Measurements from ENCODE around the gene LTBP2.

LTBP2 gene

GRCh38 chr14:74495356-74495755, 116.7 kb downstream of the LTBP2 start:
- no peaks in the 10 kb centered on the region for H3K9me3 ChIP-seq (ENCODE audit: low read length)
- no peaks in the 10 kb centered on the region for H3K27me3 ChIP-seq (ENCODE audit: control insufficient read depth in 1 of 2, insufficient read depth in 2 of 2, low read length in 2 of 2)
- H3K4me3 ChIP-seq (ENCODE audit: low read depth in 1 of 2, low read length in 2 of 2) = no peak overlapping the region
- no peak overlapping the region for H3K27ac ChIP-seq (ENCODE audit: low read depth, low read length)
- peaks cover 6% of the 10 kb centered on the region for H3K4me1 ChIP-seq (ENCODE audit: insufficient read depth, low read length)
- H3K36me3 ChIP-seq (ENCODE audit: insufficient read depth, low read length) = peaks cover 7% of the 10 kb centered on the region
- no peak overlapping the region for H3K9ac ChIP-seq (ENCODE audit: low read length)

- H3K27ac ChIP-seq (ENCODE audit: low read depth, low read length) = peak within 1 kb of the TSS; percentile 83
- peak within 1 kb of the TSS; percentile 68 for H3K9ac ChIP-seq (ENCODE audit: low read length)
- H3K4me1 ChIP-seq (ENCODE audit: insufficient read depth, low read length) = peaks cover 6% of the 10 kb centered on the region
- peaks cover 7% of the 10 kb centered on the region for H3K36me3 ChIP-seq (ENCODE audit: insufficient read depth, low read length)
- no peaks in the 10 kb centered on the region for H3K9me3 ChIP-seq (ENCODE audit: low read length)
- no peaks in the 10 kb centered on the region for H3K27me3 ChIP-seq (ENCODE audit: control insufficient read depth in 1 of 2, insufficient read depth in 2 of 2, low read length in 2 of 2)
- H3K4me3 ChIP-seq (ENCODE audit: low read depth in 1 of 2, low read length in 2 of 2) = peak within 1 kb of the TSS; percentile 78 to 94
Observed at GRCh38 chr14:74493343-74494261, 118.4 kb downstream of the LTBP2 start, which contains the start of gene ISCA2. Gene ISCA2 (plus strand): TSS chr14:74493765. CDS start chr14:74493775, 10 bp downstream.

DNA sequence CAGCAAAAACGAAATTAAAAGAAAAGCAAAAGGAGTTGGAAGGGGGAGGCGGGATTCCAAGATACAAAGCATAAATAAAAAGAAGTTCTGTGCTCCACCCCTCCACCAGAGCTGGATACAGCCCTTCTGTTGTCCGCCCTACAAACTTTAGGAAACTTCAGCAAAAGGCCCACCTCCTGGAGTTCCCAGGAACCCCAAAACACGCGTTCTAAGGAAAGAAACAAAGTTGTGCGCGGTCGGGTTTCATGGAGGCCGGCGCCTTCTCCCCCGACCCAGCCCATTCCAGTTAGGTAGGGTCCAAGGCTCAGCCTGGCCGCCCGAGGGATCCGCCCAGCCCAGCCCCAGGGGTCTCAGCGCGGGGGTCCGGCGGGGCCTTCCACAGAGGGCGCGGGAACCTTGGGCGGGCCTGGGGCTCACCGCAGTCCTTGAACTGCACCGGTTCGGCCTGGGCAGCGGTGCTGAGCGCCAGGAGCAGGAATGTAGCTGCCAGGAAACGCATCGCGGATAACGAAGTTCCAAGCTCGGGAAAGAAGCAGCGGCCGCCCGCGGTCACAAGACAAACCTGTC, 119.2 kb downstream of the LTBP2 start, which contains the start of gene NPC2:
NPC2 (minus strand) TSS at position 530 of the 567 bp plus-strand sequence; CDS start at position 499, 31 bp downstream.
- Histone ChIP-seq H3K36me3 (ENCODE audit: insufficient read depth, low read length) (peaks cover 7% of the 10 kb centered on the region), H3K27me3 (ENCODE audit: control insufficient read depth in 1 of 2, insufficient read depth in 2 of 2, low read length in 2 of 2) (no peaks in the 10 kb centered on the region), H3K4me1 (ENCODE audit: insufficient read depth, low read length) (peaks cover 6% of the 10 kb centered on the region), H3K4me3 (ENCODE audit: low read depth in 1 of 2, low read length in 2 of 2) (peak within 1 kb of the TSS; percentile 78 to 94), H3K9ac (ENCODE audit: low read length) (peak within 1 kb of the TSS; percentile 68), H3K9me3 (ENCODE audit: low read length) (no peaks in the 10 kb centered on the region), H3K27ac (ENCODE audit: low read depth, low read length) (peak within 1 kb of the TSS; percentile 83)

DNA sequence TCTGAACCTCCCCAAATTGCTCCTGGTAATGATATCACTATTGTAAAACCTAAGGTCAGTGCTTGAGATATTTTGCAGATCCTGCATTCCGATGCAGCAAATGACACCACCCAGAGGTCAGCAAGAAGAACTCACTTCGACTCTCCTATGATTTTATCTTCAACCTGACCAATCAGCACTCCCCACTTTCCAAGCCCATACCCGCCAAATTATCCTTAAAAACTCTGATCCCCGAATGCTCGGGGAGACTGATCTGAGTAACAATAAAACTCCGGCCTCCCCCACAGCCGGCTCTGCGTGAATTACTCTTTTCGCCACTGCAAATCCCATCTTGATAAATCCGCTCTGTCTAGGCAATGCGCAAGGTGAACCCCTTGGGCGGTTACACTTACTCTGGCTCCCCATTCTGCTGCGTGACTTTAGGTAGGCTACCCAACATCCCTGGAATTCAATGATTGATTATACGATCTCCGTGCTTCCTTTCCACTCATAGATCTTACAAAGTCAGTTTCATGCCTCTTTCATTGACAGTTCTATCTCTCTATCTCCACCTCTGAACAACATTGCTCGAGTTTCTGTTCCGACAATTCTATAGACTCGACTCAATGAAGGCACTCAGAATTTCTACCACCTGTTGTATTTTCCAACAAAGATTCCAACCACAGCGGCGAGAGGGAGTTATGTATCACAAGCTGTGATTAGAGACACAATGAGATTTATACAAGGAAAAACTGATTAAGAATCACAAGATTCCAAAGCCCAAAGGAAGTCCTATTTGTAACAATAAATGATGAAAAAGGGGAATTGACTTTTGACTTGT, 119.9 kb downstream of the LTBP2 start:
- H3K4me3 ChIP-seq (ENCODE audit: low read depth in 1 of 2, low read length in 2 of 2) = peak overlapping the region; percentile 55 to 62
- peaks cover 7% of the 10 kb centered on the region for H3K36me3 ChIP-seq (ENCODE audit: insufficient read depth, low read length)
- peak overlapping the region; percentile 83 for H3K27ac ChIP-seq (ENCODE audit: low read depth, low read length)
- peaks cover 6% of the 10 kb centered on the region for H3K4me1 ChIP-seq (ENCODE audit: insufficient read depth, low read length)
- H3K9ac ChIP-seq (ENCODE audit: low read length) = peak overlapping the region; percentile 66
- H3K27me3 ChIP-seq (ENCODE audit: control insufficient read depth in 1 of 2, insufficient read depth in 2 of 2, low read length in 2 of 2) = no peaks in the 10 kb centered on the region
- no peaks in the 10 kb centered on the region for H3K9me3 ChIP-seq (ENCODE audit: low read length)

- H3K9me3 ChIP-seq (ENCODE audit: low read length) = no peaks in the 10 kb centered on the region
- peaks cover 12% of the 10 kb centered on the region for H3K36me3 ChIP-seq (ENCODE audit: insufficient read depth, low read length)
- peaks cover 6% of the 10 kb centered on the region for H3K4me1 ChIP-seq (ENCODE audit: insufficient read depth, low read length)
- H3K27ac ChIP-seq (ENCODE audit: low read depth, low read length) = no peak overlapping the region
- no peak overlapping the region for H3K4me3 ChIP-seq (ENCODE audit: low read depth in 1 of 2, low read length in 2 of 2)
- no peaks in the 10 kb centered on the region for H3K27me3 ChIP-seq (ENCODE audit: control insufficient read depth in 1 of 2, insufficient read depth in 2 of 2, low read length in 2 of 2)
- H3K9ac ChIP-seq (ENCODE audit: low read length) = no peak overlapping the region
Observed at GRCh38 chr14:74490486-74490885, 121.6 kb downstream of the LTBP2 start.

DNA sequence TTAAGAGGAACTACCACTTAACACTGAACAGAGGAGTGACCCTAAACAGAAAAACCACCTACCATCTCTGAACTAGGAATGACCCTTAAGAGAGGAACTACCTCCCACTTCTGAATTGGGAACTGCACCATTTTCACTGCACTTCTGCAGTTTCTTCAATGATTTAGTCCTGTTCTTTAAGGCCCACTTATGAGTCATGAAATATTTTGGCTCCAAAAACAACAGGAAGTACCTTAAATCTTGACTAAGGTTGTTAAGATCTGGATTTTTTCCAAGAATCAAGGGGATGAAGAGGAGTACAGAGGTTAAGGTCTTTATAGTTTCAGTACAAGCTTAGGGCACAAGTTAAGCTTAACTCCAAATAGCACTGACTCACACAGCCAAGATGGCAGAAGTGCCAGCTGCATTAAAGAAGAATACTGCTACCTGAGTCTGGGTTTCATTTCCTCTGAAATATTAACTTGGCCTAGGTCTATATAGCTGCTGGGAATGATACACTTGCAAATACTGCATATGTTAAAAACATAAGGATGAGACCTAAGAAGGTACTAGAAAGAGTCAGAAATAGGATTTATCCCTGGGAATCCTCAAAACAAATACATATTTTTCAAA, 123.1 kb downstream of the LTBP2 start:
- H3K4me3 ChIP-seq (ENCODE audit: low read depth in 1 of 2, low read length in 2 of 2) = no peak overlapping the region
- no peak overlapping the region for H3K9ac ChIP-seq (ENCODE audit: low read length)
- no peaks in the 10 kb centered on the region for H3K4me1 ChIP-seq (ENCODE audit: insufficient read depth, low read length)
- H3K27me3 ChIP-seq (ENCODE audit: control insufficient read depth in 1 of 2, insufficient read depth in 2 of 2, low read length in 2 of 2) = no peaks in the 10 kb centered on the region
- H3K9me3 ChIP-seq (ENCODE audit: low read length) = no peaks in the 10 kb centered on the region
- H3K36me3 ChIP-seq (ENCODE audit: insufficient read depth, low read length) = peaks cover 16% of the 10 kb centered on the region
- H3K27ac ChIP-seq (ENCODE audit: low read depth, low read length) = no peak overlapping the region

DNA sequence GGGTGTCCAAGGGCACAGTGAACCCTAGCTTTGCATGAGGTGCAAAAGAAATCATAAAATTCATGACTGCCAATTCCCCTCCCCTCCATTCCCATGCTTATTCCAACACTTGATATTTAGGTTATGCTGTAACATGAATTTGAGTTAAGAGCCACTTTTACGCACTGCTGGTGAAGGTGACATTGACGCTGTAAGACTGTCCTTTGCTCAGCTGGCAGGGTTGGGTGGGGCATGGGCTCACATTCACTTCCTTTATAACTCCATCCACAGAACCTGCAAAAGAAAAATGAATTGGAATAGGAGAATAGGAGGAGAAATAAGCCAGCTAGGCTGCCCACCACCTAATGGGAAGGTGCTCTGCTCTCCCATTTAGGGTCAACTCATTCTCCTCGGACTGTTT, 125.9 kb downstream of the LTBP2 start:
- no peaks in the 10 kb centered on the region for H3K4me1 ChIP-seq (ENCODE audit: insufficient read depth, low read length)
- H3K36me3 ChIP-seq (ENCODE audit: insufficient read depth, low read length) = peaks cover 32% of the 10 kb centered on the region
- no peak overlapping the region for H3K27ac ChIP-seq (ENCODE audit: low read depth, low read length)
- H3K9ac ChIP-seq (ENCODE audit: low read length) = no peak overlapping the region
- no peaks in the 10 kb centered on the region for H3K27me3 ChIP-seq (ENCODE audit: control insufficient read depth in 1 of 2, insufficient read depth in 2 of 2, low read length in 2 of 2)
- H3K4me3 ChIP-seq (ENCODE audit: low read depth in 1 of 2, low read length in 2 of 2) = no peak overlapping the region
- no peaks in the 10 kb centered on the region for H3K9me3 ChIP-seq (ENCODE audit: low read length)

DNA sequence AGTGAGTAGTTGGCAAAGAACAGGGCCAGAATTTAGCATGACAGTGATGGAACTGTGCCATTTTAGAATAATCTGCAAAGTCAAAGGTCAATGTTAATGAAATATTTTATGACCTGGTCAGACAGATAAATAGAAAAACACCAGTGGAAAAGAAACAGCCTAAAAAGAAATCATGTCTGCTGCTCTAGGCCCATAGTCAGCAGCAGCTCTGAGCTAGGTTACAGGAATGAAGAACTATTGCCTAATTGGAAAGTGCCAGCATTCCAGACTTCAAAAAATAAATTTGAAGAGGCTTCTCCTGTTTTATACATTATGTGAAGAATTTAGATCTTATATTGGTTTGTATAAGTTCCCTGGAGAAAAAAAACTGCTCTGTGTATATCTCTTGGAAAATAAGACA, 128.7 kb downstream of the LTBP2 start:
- no peak overlapping the region for H3K27ac ChIP-seq (ENCODE audit: low read depth, low read length)
- no peaks in the 10 kb centered on the region for H3K27me3 ChIP-seq (ENCODE audit: control insufficient read depth in 1 of 2, insufficient read depth in 2 of 2, low read length in 2 of 2)
- H3K36me3 ChIP-seq (ENCODE audit: insufficient read depth, low read length) = peaks cover 59% of the 10 kb centered on the region
- H3K9me3 ChIP-seq (ENCODE audit: low read length) = no peaks in the 10 kb centered on the region
- no peak overlapping the region for H3K9ac ChIP-seq (ENCODE audit: low read length)
- no peak overlapping the region for H3K4me3 ChIP-seq (ENCODE audit: low read depth in 1 of 2, low read length in 2 of 2)
- H3K4me1 ChIP-seq (ENCODE audit: insufficient read depth, low read length) = no peaks in the 10 kb centered on the region

DNA sequence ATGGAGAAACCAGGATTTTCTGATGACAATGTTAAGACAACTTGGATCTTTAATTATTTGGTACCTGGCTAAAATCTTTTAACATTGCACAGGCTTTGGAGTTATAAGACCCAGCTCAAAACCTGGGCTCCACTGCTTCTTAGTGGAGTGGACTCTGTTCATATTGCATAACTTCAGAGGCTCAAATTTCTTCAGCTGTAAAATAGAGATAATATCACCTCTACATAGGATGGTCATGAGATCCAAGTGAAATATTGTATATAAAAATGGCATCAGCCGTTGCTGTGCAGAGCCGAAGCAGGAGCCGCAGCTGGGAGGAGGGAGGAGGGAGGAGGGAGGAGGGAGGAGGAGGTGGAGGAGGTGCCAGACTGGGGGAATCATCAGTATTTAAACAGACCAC, 129.5 kb downstream of the LTBP2 start:
- Histone ChIP-seq H3K9ac (ENCODE audit: low read length) (no peak overlapping the region), H3K36me3 (ENCODE audit: insufficient read depth, low read length) (peaks cover 60% of the 10 kb centered on the region), H3K4me1 (ENCODE audit: insufficient read depth, low read length) (no peaks in the 10 kb centered on the region), H3K27ac (ENCODE audit: low read depth, low read length) (no peak overlapping the region), H3K4me3 (ENCODE audit: low read depth in 1 of 2, low read length in 2 of 2) (no peak overlapping the region), H3K9me3 (ENCODE audit: low read length) (no peaks in the 10 kb centered on the region), H3K27me3 (ENCODE audit: control insufficient read depth in 1 of 2, insufficient read depth in 2 of 2, low read length in 2 of 2) (no peaks in the 10 kb centered on the region)

- Histone ChIP-seq H3K27me3 (ENCODE audit: control insufficient read depth in 1 of 2, insufficient read depth in 2 of 2, low read length in 2 of 2) (no peaks in the 10 kb centered on the region), H3K9ac (ENCODE audit: low read length) (no peak overlapping the region), H3K27ac (ENCODE audit: low read depth, low read length) (no peak overlapping the region), H3K9me3 (ENCODE audit: low read length) (no peaks in the 10 kb centered on the region), H3K36me3 (ENCODE audit: insufficient read depth, low read length) (peaks cover 60% of the 10 kb centered on the region), H3K4me3 (ENCODE audit: low read depth in 1 of 2, low read length in 2 of 2) (no peak overlapping the region), H3K4me1 (ENCODE audit: insufficient read depth, low read length) (no peaks in the 10 kb centered on the region)
Observed at GRCh38 chr14:74480046-74480445, 132.0 kb downstream of the LTBP2 start.

All from muscle layer of colon (tissue), 2 donors.